Endodermal cell (in vitro differentiated cells): Measurements from ENCODE around the gene TDRD3. TPM values are rescaled to one million over a fixed set of nuclear protein-coding genes. Genes with fewer than 3 reads are reported as not detected.

Experiments
- DNase-seq: peaks from one replicate; pipeline ENCODE4 v3.0.0-alpha.2; 2017
- H3K27ac ChIP-seq: 2 replicates; pipeline ENCODE4 v1.5.1; 2013; ENCODE audit warnings: mild to moderate bottlenecking, low read depth, low read length, moderate library complexity
- H3K27me3 ChIP-seq: 2 replicates; pipeline ENCODE4 v1.6.1; 2013; ENCODE audit warnings: mild to moderate bottlenecking, low read length, moderate library complexity; ENCODE audit not compliant: insufficient read depth, control insufficient read depth, poor library complexity, severe bottlenecking
- H3K36me3 ChIP-seq: 2 replicates; pipeline ENCODE4 v1.7.0; 2013; ENCODE audit warnings: mild to moderate bottlenecking, low read length, moderate library complexity; ENCODE audit not compliant: control insufficient read depth, insufficient read depth
- H3K4me1 ChIP-seq: one replicate; pipeline ENCODE4 v1.7.0; 2013; ENCODE audit warnings: low read length; ENCODE audit not compliant: control insufficient read depth, insufficient read depth
- H3K4me3 ChIP-seq: 2 replicates; pipeline ENCODE4 v1.5.1; 2013; ENCODE audit warnings: mild to moderate bottlenecking, low read length, moderate library complexity
- H3K9ac ChIP-seq: 2 replicates; pipeline ENCODE4 v1.6.1; 2013; ENCODE audit warnings: mild to moderate bottlenecking, low read length, moderate library complexity; ENCODE audit not compliant: poor library complexity, severe bottlenecking; ENCODE audit errors: extremely low read depth
- H3K9me3 ChIP-seq: 2 replicates; pipeline ENCODE4 v1.6.1; 2013; ENCODE audit warnings: mild to moderate bottlenecking, low read length, moderate library complexity; ENCODE audit not compliant: control insufficient read depth
- H3K27ac Mint-ChIP-seq: 2 replicates; pipeline ENCODE4 v1.8.0; 2020; ENCODE audit warnings: mixed read lengths
- H3K27me3 Mint-ChIP-seq: 2 replicates; pipeline ENCODE4 v1.8.0; 2021; ENCODE audit warnings: mild to moderate bottlenecking, mixed read lengths; ENCODE audit not compliant: insufficient read depth
- H3K36me3 Mint-ChIP-seq: 2 replicates; pipeline ENCODE4 v1.8.0; 2020; ENCODE audit warnings: low read depth, mixed read lengths
- H3K4me1 Mint-ChIP-seq: 2 replicates; pipeline ENCODE4 v1.8.0; 2020; ENCODE audit warnings: mixed read lengths
- H3K4me3 Mint-ChIP-seq: 2 replicates; pipeline ENCODE4 v1.8.0; 2020; ENCODE audit warnings: mild to moderate bottlenecking, moderate library complexity, mixed read lengths
- H3K9me3 Mint-ChIP-seq: 2 replicates; pipeline ENCODE4 v1.8.0; 2020; ENCODE audit warnings: mild to moderate bottlenecking, mixed read lengths
- CTCF ChIP-seq: fragments of 200-600 bp; sonication (generic); conservative IDR thresholded peaks from 2 replicates; pipeline ENCODE4 v1.5.0; 2021; ENCODE audit warnings: antibody characterized with exemption, mild to moderate bottlenecking
- WGBS, 2 experiments: methylation state at CpG; one replicate each; pipeline versions ENCODE4 v1.1.5 to v1.1.7; 2013; ENCODE audit warnings: missing lambda C conversion rate in 2 of 2, mixed read lengths in 1 of 2; ENCODE audit not compliant: insufficient coverage in 1 of 2, insufficient read length in 1 of 2; 5-methylcytosine and 5-hydroxymethylcytosine counted together
- total RNA-seq, 2 donors: library from RNA; stranded (reverse); fragmentation: NEBNext Ultra II Directional in 1 of 2; extraction: Animal tissue kit (Norgen Biotek cat#: 25700) in 1 of 2; gene quantifications; 2 replicates in 1 of 2; 3 replicates in 1 of 2; pipeline ENCODE4 v1.2.1, GENCODE V29; 2021

TDRD3 gene
- total RNA-seq, 2 donors from 2014 or later = 25.3 to 36.1 TPM

GRCh38 chr13:60572855-60573254 is 175.8 kb downstream of the TDRD3 start:
- H3K27ac ChIP-seq = peak overlapping the region; percentile 84

GRCh38 chr13:60574735-60575134 is 177.7 kb downstream of the TDRD3 start:
- no peak for DNase-seq
- 93 to 100% methylated on average over 2 to 5 of the region's 5 CpGs for WGBS, 2 experiments
- H3K27ac Mint-ChIP-seq = no peak overlapping the region
- H3K36me3 Mint-ChIP-seq = peaks cover 8% of the 10 kb centered on the region
- no peaks in the 10 kb centered on the region for H3K9me3 ChIP-seq
- H3K9ac ChIP-seq = no peak overlapping the region
- H3K36me3 ChIP-seq = peaks cover 7% of the 10 kb centered on the region
- TF ChIP-seq CTCF = no peak
- H3K27ac ChIP-seq = no peak overlapping the region
- no peaks in the 10 kb centered on the region for H3K27me3 ChIP-seq
- no peak overlapping the region for H3K4me3 ChIP-seq
- no peak overlapping the region for H3K4me3 Mint-ChIP-seq
- H3K27me3 Mint-ChIP-seq = no peaks in the 10 kb centered on the region
- H3K4me1 ChIP-seq = peaks cover 6% of the 10 kb centered on the region
- peaks cover 21% of the 10 kb centered on the region for H3K4me1 Mint-ChIP-seq
- H3K9me3 Mint-ChIP-seq = peaks cover 3% of the 10 kb centered on the region

More at GRCh38 chr13:60572855-60573254, 175.8 kb downstream of the TDRD3 start:
- H3K4me1 Mint-ChIP-seq = peaks cover 21% of the 10 kb centered on the region
- Histone ChIP-seq H3K4me1 (peaks cover 6% of the 10 kb centered on the region), H3K9me3 (no peaks in the 10 kb centered on the region), H3K4me3 (peak overlapping the region; percentile 43), H3K9ac (no peak overlapping the region), H3K36me3 (peaks cover 12% of the 10 kb centered on the region), H3K27me3 (no peaks in the 10 kb centered on the region)
- H3K27ac Mint-ChIP-seq = peak overlapping the region; percentile 81
- H3K4me3 Mint-ChIP-seq = no peak overlapping the region
- peaks cover 5% of the 10 kb centered on the region for H3K9me3 Mint-ChIP-seq
- no peak for TF ChIP-seq CTCF
- peaks cover 26% of the 10 kb centered on the region for H3K36me3 Mint-ChIP-seq
- peak; percentile 65 for DNase-seq
- 41 to 69% methylated on average over 7 to 8 of the region's 8 CpGs for WGBS, 2 experiments
- no peaks in the 10 kb centered on the region for H3K27me3 Mint-ChIP-seq

GRCh38 chr13:60575142-60575541 is 178.1 kb downstream of the TDRD3 start:
- Histone ChIP-seq H3K4me1 (peaks cover 6% of the 10 kb centered on the region), H3K36me3 (peaks cover 7% of the 10 kb centered on the region), H3K27ac (no peak overlapping the region), H3K9ac (no peak overlapping the region), H3K27me3 (no peaks in the 10 kb centered on the region), H3K9me3 (no peaks in the 10 kb centered on the region), H3K4me3 (no peak overlapping the region)
- 89% methylated on average over 1 of the region's 1 CpG; no CpG with 5 or more reads in 1 of the 2 experiments for WGBS, 2 experiments
- no peaks in the 10 kb centered on the region for H3K27me3 Mint-ChIP-seq
- peaks cover 21% of the 10 kb centered on the region for H3K4me1 Mint-ChIP-seq
- peaks cover 6% of the 10 kb centered on the region for H3K9me3 Mint-ChIP-seq
- DNase-seq = no peak
- H3K27ac Mint-ChIP-seq = no peak overlapping the region
- peaks cover 4% of the 10 kb centered on the region for H3K36me3 Mint-ChIP-seq
- H3K4me3 Mint-ChIP-seq = no peak overlapping the region
- TF ChIP-seq CTCF = no peak
